Stomach smooth muscle (tissue), 2 donors: ENCODE measurements around the gene PYM1.
"Not testable (repeated sequence)": the region's sequence is repeated elsewhere in the genome, so short reads cannot be mapped to it uniquely, and the experiment has no call there.

Experiments used
- H3K27ac ChIP-seq: one replicate; pipeline ENCODE4 v1.7.0; 2013; ENCODE audit warnings: mild to moderate bottlenecking, low read length, inconsistent platforms
- H3K27me3 ChIP-seq, 2 donors: one replicate each; pipeline ENCODE4 v1.7.0; 2013; ENCODE audit warnings: low read length in 2 of 2; ENCODE audit not compliant: insufficient read depth in 2 of 2, control insufficient read depth in 1 of 2
- H3K36me3 ChIP-seq, 2 donors: one replicate each; pipeline ENCODE4 v1.7.0; 2013; ENCODE audit warnings: low read length in 2 of 2; ENCODE audit not compliant: control insufficient read depth in 2 of 2, insufficient read depth in 2 of 2
- H3K4me1 ChIP-seq: one replicate; pipeline ENCODE4 v1.7.0; 2013; ENCODE audit warnings: low read length; ENCODE audit not compliant: control insufficient read depth, insufficient read depth
- H3K4me3 ChIP-seq, 2 donors: one replicate each; pipeline ENCODE4 v1.7.0; 2013; ENCODE audit warnings: low read length in 2 of 2
- H3K9ac ChIP-seq, 2 donors: one replicate each; pipeline ENCODE4 v1.7.0; 2013; ENCODE audit warnings: low read length in 2 of 2, mild to moderate bottlenecking in 1 of 2
- H3K9me3 ChIP-seq, 2 donors: one replicate each; pipeline ENCODE4 v1.7.0; 2013; ENCODE audit warnings: low read length in 2 of 2; ENCODE audit not compliant: control insufficient read depth in 2 of 2
- donor health status: healthy.
- donor health status: Pancreatic carcinoma.

PYM1 gene

GRCh38 chr12:55929306-55929791 lies 1.7 kb upstream of the PYM1 start:
- H3K27me3 ChIP-seq = no peaks in the 10 kb centered on the region
- H3K4me3 ChIP-seq = no peak overlapping the region
- H3K9ac ChIP-seq = no peak overlapping the region
- H3K36me3 ChIP-seq = no peaks in the 10 kb centered on the region
- H3K9me3 ChIP-seq = no peaks in the 10 kb centered on the region
- peaks cover 41% of the 10 kb centered on the region for H3K4me1 ChIP-seq
- no peak overlapping the region for H3K27ac ChIP-seq

DNA sequence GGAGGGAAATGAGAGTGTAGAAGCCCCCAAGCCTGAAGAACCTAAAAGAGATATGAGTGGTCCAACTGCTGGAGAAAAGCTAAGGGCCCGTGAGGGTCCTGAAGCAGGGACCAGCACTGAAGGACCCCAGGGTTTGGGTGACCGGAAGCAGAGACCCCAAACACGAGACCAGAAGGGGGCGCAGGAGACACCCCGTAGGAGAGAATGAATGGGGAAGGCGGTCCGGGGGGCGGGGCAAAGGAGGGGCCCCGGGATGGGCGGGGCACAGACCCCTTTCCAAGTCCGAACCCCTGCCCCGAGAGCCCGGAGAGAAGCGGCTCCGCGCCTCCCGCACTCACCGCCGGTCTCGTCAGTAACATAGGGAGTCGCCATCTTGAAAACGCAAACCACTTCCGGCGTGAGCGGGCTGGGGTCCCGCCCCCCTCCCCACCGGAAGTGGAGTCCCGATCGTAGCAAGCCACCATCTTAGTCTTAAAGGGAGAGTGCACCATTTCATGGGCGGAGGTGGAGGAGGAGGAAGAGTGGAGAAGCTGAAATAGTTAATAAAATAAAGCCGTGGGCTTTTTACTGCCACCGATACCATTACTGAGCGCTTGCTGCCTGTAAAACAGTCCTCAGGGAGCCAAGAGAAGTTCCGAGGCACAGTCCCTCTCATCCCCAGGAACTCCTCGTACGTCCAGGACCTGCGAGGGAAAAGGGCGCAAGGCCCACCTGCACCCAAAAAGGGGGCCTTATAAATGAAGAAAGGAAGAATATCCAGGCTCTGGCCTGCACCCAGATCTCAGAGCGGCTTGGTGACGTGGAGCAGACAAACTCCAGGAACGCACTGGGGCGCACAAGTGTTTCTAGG lies 731 bp downstream of the PYM1 start:
- Histone ChIP-seq H3K27me3 (no peaks in the 10 kb centered on the region), H3K4me3 (peak overlapping the region; percentile 97 to 99), H3K4me1 (peaks cover 35% of the 10 kb centered on the region), H3K9ac (peak overlapping the region; percentile 98 to 99), H3K9me3 (no peaks in the 10 kb centered on the region), H3K36me3 (peaks cover 3 to 4% of the 10 kb centered on the region in 2 donors), H3K27ac (peak overlapping the region; percentile 98)

DNA sequence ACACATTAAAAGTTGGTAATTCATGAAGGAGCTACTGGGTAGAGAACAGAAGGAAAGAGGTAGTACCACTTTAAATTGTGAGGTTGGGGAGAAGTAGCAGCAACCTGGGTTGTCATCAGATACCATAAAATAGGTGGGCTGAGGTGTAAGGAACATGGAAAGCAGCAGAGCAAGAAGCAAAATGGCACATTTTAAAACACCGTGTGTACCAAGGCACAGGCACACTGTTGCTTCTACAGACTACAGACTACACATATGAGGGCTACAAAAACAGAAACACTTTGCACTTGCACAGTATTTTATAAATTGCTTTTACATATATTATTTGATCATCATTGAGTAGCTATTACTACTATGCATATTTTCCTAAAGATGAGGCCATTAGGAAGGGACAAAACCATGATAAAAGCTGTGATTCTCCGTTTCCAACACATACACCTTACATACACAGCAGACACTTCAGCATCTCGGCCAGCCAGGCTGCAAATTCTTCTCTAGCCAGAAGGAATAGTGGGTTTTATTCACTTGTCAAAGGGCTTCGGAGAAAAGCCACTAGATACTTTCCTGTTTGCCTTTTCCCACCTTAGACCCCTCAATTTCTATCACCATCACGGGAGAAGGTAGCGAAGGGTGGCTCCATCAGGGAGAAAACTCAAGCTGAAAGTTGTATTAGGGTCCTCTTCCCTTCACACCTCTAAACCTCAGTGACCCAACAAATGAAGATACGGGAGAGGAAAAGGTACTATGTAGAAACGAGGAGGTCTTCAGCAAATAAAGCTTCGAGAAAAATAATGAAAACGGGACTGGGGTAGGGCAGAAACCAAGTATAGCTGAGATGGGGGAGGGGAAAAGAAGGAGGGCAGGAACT lies 1.6 kb downstream of the PYM1 start:
- peak overlapping the region; percentile 98 to 99 for H3K9ac ChIP-seq
- H3K36me3 ChIP-seq = peaks cover 4 to 7% of the 10 kb centered on the region in 2 donors
- H3K4me3 ChIP-seq = peak overlapping the region; percentile 97 to 99
- H3K27ac ChIP-seq = peak overlapping the region; percentile 98
- peaks cover 29% of the 10 kb centered on the region for H3K4me1 ChIP-seq
- H3K9me3 ChIP-seq = no peaks in the 10 kb centered on the region
- no peaks in the 10 kb centered on the region for H3K27me3 ChIP-seq

DNA sequence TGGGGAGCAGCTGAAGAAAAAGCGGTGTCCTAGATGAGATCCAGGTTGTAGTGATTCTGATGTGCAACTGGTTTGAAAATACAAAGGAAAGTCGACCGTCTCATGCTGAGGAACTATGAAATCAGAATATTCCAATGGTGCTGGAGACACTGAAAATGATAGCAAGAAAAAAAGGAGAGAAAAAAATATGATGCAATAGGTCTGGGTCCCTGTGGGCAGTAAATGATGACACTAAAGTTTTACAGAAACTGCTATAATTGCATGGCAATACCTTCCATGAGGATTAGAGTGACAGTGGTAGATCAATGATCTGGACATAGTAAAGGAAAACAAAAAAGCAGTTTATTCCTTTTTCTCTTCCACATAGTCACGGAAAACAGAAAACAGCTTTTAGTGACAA lies 2.3 kb downstream of the PYM1 start:
- Histone ChIP-seq H3K27ac (no peak overlapping the region), H3K4me3 (no peak overlapping the region), H3K9me3 (no peaks in the 10 kb centered on the region), H3K9ac (no peak overlapping the region), H3K4me1 (peaks cover 22% of the 10 kb centered on the region), H3K36me3 (peaks cover 4 to 7% of the 10 kb centered on the region in 2 donors), H3K27me3 (no peaks in the 10 kb centered on the region)

DNA sequence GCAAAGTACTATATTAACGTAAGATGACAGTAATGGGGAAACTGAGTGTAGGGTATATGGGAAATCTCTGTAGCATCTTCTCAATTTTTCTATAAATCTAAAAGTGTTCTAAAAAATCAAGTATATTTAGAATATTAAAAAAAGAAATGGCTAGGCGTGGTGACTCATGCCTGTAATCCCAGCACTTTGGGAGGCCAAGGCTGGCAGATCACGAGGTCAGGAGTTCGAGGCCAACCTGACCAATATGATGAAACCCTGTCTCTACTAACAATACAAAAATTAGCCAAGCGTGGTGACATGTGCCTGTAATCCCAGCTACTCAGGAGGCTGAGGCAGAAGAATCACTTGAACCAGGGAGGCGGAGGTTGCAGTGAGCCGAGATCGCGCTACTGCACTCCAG lies 4.0 kb downstream of the PYM1 start:
- H3K4me3 ChIP-seq, H3K27ac ChIP-seq, H3K27me3 ChIP-seq, H3K36me3 ChIP-seq, H3K9ac ChIP-seq, H3K9me3 ChIP-seq: not testable (repeated sequence)
- H3K4me1 ChIP-seq = peaks cover 14% of the 10 kb centered on the region

- Histone ChIP-seq H3K36me3 (peaks cover 4 to 7% of the 10 kb centered on the region in 2 donors), H3K9me3 (no peaks in the 10 kb centered on the region), H3K4me3 (no peak overlapping the region), H3K27ac (no peak overlapping the region), H3K4me1 (peaks cover 6% of the 10 kb centered on the region), H3K27me3 (no peaks in the 10 kb centered on the region), H3K9ac (no peak overlapping the region)
These were observed 5.6 kb downstream of the PYM1 start for GRCh38 chr12:55922126-55922525.

DNA sequence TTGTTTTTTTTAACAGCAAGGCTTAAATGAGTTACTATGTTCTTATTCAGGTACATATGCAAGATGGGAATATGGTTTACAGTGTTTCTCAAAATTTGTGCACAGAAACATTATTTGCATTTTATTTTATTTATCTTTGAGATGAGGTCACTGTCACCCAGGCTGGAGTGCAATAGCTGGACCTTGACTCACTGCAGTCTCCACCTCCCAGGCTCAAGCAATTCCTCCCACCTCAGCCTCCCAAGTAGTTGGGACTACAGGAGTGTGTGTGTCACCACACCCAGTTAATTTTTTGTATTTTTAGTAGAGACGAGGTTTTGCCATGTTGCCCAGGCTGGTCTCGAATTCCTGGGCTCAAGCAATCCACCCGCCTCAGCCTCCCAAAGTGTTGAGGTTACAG lies 8.7 kb downstream of the PYM1 start:
- H3K36me3 ChIP-seq, H3K9ac ChIP-seq, H3K9me3 ChIP-seq, H3K27ac ChIP-seq, H3K4me3 ChIP-seq, H3K4me1 ChIP-seq, H3K27me3 ChIP-seq: not testable (repeated sequence)

- peaks cover 6% of the 10 kb centered on the region in 2 donors for H3K36me3 ChIP-seq
- no peaks in the 10 kb centered on the region for H3K9me3 ChIP-seq
- H3K4me1 ChIP-seq = no peaks in the 10 kb centered on the region
- H3K27me3 ChIP-seq = no peaks in the 10 kb centered on the region
- no peak overlapping the region for H3K27ac ChIP-seq
- no peak overlapping the region for H3K9ac ChIP-seq
- no peak overlapping the region for H3K4me3 ChIP-seq
These were observed 12.2 kb downstream of the PYM1 start for GRCh38 chr12:55915482-55915859.

GRCh38 chr12:55912908-55913307 lies 14.8 kb downstream of the PYM1 start:
- Histone ChIP-seq H3K36me3 (peaks cover 6% of the 10 kb centered on the region in 2 donors), H3K9me3 (no peaks in the 10 kb centered on the region), H3K4me3 (no peak overlapping the region), H3K4me1 (no peaks in the 10 kb centered on the region), H3K9ac (no peak overlapping the region), H3K27me3 (no peaks in the 10 kb centered on the region), H3K27ac (no peak overlapping the region)

DNA sequence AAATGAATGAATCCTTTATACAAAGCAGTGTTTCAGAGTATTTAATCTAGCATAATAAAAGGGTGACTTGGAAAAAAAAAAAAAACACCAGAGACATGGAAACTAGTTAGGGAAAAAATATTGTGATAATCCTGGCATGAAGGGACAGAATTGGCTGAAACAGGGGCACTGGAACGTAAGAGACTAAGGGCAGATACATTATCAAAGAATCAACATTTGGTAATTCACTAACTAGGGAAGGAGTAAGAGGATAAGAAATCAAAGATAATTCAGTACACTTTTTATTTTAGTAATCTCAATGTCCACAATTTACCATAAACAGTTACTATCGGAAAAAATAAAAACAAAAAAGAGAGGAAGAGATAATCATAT lies 18.2 kb downstream of the PYM1 start:
- peaks cover 4 to 6% of the 10 kb centered on the region in 2 donors for H3K36me3 ChIP-seq
- H3K9me3 ChIP-seq = no peaks in the 10 kb centered on the region
- H3K4me1 ChIP-seq = no peaks in the 10 kb centered on the region
- no peak overlapping the region for H3K9ac ChIP-seq
- H3K27me3 ChIP-seq = no peaks in the 10 kb centered on the region
- H3K27ac ChIP-seq = no peak overlapping the region
- H3K4me3 ChIP-seq = no peak overlapping the region
